Left lung (tissue), 10 donors: ENCODE measurements around the gene CP. TPM values are rescaled to one million over a fixed set of nuclear protein-coding genes. Genes with fewer than 3 reads are reported as not detected.

Source experiments
- ATAC-seq: fragments of 200-7000 bp; cut with Tn5 transposase; one replicate; pipeline ENCODE4 v1.9.1; 2020; ENCODE audit warnings: moderate library complexity
- DNase-seq, 4 donors: peaks; one replicate each; pipeline ENCODE4 v3.0.0-alpha.2; 2013 to 2020
- H3K27ac ChIP-seq, 2 donors: fragments of 200-600 bp; sonication (generic) in 1 of 2; one replicate each; pipeline versions ENCODE4 v1.5.0 to v1.8.0; 2020 to 2021
- H3K27me3 ChIP-seq, 2 donors: fragments of 200-600 bp; sonication (generic) in 1 of 2; one replicate each; pipeline versions ENCODE4 v1.5.0 to v1.8.0; 2020 to 2021
- H3K36me3 ChIP-seq, 2 donors: fragments of 200-600 bp; sonication (generic) in 1 of 2; one replicate each; pipeline versions ENCODE4 v1.5.0 to v1.8.0; 2020 to 2021
- H3K4me1 ChIP-seq, 2 donors: fragments of 200-600 bp; one replicate each; pipeline ENCODE4 v1.8.0; 2021
- H3K4me3 ChIP-seq, 2 donors: fragments of 200-600 bp; sonication (generic) in 1 of 2; one replicate each; pipeline versions ENCODE4 v1.5.0 to v1.8.0; 2020 to 2021; ENCODE audit warnings: mild to moderate bottlenecking in 1 of 2
- H3K9me3 ChIP-seq, 2 donors: fragments of 200-600 bp; sonication (generic) in 1 of 2; one replicate each; pipeline versions ENCODE4 v1.5.0 to v1.8.0; 2020 to 2021
- CTCF ChIP-seq, 2 donors: fragments of 200-600 bp; sonication (generic) in 1 of 2; IDR thresholded peaks; one replicate each; pipeline versions ENCODE4 v1.5.0 to v1.8.0; 2021; ENCODE audit warnings: antibody characterized with exemption in 2 of 2
- intact Hi-C, 2 donors: fragments of 100-400 bp; cut with DNase I; formaldehyde crosslinking; loops; one replicate each; pipeline versions ENCODE4 v1.11.2 to v1.14.2; 2022
- polyA plus RNA-seq, 6 donors: library from polyadenylated mRNA; unstranded; fragments of 120-200 nt; gene quantifications; one replicate each; pipeline ENCODE4 v1.2.1, GENCODE V29; 2013; ENCODE audit not compliant: insufficient read length in 6 of 6
- total RNA-seq, 2 donors: library from RNA; stranded (reverse); fragmentation: NEBNext Ultra II Directional; extraction: Animal tissue kit (Norgen Biotek cat#: 25700); gene quantifications; one replicate each; pipeline ENCODE4 v1.2.1, GENCODE V29; 2021
- donor health status: DM: no; HTN: yes; CAD: no.
- donor health status: DM: no; HTN: no; CAD: no.

The CP gene
- total and polyA plus RNA-seq, 8 donors: 2.5 to 15.5 (median 6.7) TPM

DNA sequence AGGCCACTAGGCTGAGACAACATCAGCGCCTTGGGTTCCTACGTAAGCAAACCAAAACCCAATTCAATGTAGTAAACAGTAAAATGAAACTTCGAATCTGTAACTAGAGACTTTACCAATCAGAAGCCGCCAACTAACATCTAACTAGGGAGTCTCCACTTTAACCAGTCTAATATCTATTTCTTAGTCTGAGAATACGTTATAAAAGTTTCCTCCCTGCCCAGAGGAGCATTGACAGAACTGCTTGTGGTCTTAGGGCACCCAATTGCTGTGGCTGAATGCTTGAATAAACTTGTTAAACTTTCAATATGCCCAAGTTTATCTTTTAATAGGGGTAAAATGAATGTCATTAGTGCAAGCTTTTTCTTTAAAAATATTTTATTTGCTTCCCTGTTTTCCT lies 4.3 kb downstream of the CP start:
- Histone ChIP-seq H3K27me3 (no peaks in the 10 kb centered on the region), H3K4me3 (no peak overlapping the region), H3K4me1 (peaks cover 11 to 22% of the 10 kb centered on the region in 2 donors), H3K36me3 (no peaks in the 10 kb centered on the region), H3K9me3 (no peaks in the 10 kb centered on the region), H3K27ac (no peak overlapping the region)
- DNase-seq (no peak), ATAC-seq (no peak)
- TF ChIP-seq CTCF (IDR thresholded peaks at IDR 0.05): no peak
- intact Hi-C loops: no loop called here

GRCh38 chr3:149216193-149216869 lies 5.3 kb downstream of the CP start:
- Histone ChIP-seq H3K4me3 (no peak overlapping the region), H3K27me3 (no peaks in the 10 kb centered on the region), H3K36me3 (no peaks in the 10 kb centered on the region), H3K9me3 (no peaks in the 10 kb centered on the region), H3K27ac (no peak overlapping the region), H3K4me1 (peaks cover 11 to 13% of the 10 kb centered on the region in 2 donors)
- peak in 1 of 4 donors; percentile 45 for DNase-seq
- intact Hi-C loops: no loop called here
- no peak for TF ChIP-seq CTCF (IDR thresholded peaks at IDR 0.05)
- ATAC-seq: peak; percentile 42

DNA sequence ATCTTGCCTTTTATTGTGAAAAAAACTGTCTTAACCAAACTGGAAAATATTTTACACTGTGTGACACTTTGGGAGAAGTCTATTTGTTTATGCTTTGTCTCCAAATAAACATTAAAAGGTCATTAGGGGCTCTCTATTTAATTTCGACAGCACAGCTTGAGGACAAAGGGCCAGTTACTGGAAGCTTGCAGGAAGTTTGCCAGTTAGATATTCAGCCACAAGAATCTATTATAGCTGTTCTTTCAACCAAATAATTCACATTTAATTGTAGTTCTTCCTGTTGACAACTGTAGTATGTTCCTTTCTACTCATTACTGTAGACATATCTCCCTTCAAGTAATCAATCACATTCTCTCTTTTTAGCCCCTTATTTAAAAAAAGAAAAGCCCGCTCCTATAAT lies 6.1 kb downstream of the CP start:
- DNase-seq (peak in 2 of 4 donors; percentile 72 to 78), ATAC-seq (peak; percentile 33)
- no peak overlapping the region for H3K27ac ChIP-seq
- no peaks in the 10 kb centered on the region for H3K27me3 ChIP-seq
- intact Hi-C loops: no loop called here
- no peak for TF ChIP-seq CTCF (IDR thresholded peaks at IDR 0.05)
- H3K36me3 ChIP-seq: no peaks in the 10 kb centered on the region
- H3K4me1 ChIP-seq: peaks cover 11 to 13% of the 10 kb centered on the region in 2 donors
- H3K4me3 ChIP-seq: no peak overlapping the region
- no peaks in the 10 kb centered on the region for H3K9me3 ChIP-seq

GRCh38 chr3:149214702-149215101 lies 6.9 kb downstream of the CP start:
- no peak for TF ChIP-seq CTCF (IDR thresholded peaks at IDR 0.05)
- H3K4me1 ChIP-seq: peaks cover 11 to 13% of the 10 kb centered on the region in 2 donors
- no peak for DNase-seq
- no peaks in the 10 kb centered on the region for H3K36me3 ChIP-seq
- H3K27me3 ChIP-seq: no peaks in the 10 kb centered on the region
- H3K27ac ChIP-seq: no peak overlapping the region
- H3K4me3 ChIP-seq: no peak overlapping the region
- no peak for ATAC-seq
- H3K9me3 ChIP-seq: no peaks in the 10 kb centered on the region
- intact Hi-C loops: no loop called here

- no peak overlapping the region for H3K27ac ChIP-seq
- DNase-seq: no peak
Measured at GRCh38 chr3:149212386-149212785, 9.2 kb downstream of the CP start.

More at GRCh38 chr3:149212386-149212785, 9.2 kb downstream of the CP start:
- no peak overlapping the region for H3K4me3 ChIP-seq
- intact Hi-C loops: no loop called here
- no peaks in the 10 kb centered on the region for H3K9me3 ChIP-seq
- no peak for ATAC-seq
- no peak for TF ChIP-seq CTCF (IDR thresholded peaks at IDR 0.05)
- peaks cover 11 to 13% of the 10 kb centered on the region in 2 donors for H3K4me1 ChIP-seq
- H3K36me3 ChIP-seq: no peaks in the 10 kb centered on the region
- H3K27me3 ChIP-seq: no peaks in the 10 kb centered on the region
